HG02623 (cell line): ENCODE results near the gene GK.
"Not testable (repeated sequence)": the region's sequence is repeated elsewhere in the genome, so short reads cannot be mapped to it uniquely, and the experiment has no call there.

Source experiments
- ATAC-seq: cut with Tn5 transposase; IDR thresholded peaks from one replicate; pipeline ENCODE4 v1.9.1; 2021; ENCODE audit warnings: moderate library complexity; ENCODE audit not compliant: unreplicated experiment

The GK gene

GRCh38 chrX:30653415-30654131 is at the start of gene GK:
Gene GK, plus strand, starts transcription at chrX:30653423. Its CDS starts 115 bp downstream, at chrX:30653538.
- peak; percentile 3 for ATAC-seq

DNA sequence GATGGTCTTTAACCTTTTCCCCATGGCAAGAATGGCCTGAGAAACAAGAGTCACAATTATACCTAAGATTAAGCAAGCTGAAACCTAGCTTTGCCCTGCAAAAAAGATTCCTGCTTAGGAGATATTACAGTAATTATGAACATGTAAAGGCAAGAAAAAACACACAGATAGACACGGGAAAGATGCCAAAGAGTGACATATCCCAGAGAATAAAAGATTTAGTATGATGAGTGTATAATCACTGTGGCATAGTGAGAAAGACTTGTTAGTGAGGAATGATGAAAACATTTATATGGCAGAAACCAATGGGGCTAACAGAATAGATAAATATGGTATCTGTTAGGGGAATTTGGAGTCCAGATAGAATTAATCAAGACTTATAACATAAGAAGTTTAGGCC is 46.1 kb upstream of the GK start:
- ATAC-seq: no peak

GRCh38 chrX:30610026-30610425 is 43.2 kb upstream of the GK start:
- no peak for ATAC-seq

DNA sequence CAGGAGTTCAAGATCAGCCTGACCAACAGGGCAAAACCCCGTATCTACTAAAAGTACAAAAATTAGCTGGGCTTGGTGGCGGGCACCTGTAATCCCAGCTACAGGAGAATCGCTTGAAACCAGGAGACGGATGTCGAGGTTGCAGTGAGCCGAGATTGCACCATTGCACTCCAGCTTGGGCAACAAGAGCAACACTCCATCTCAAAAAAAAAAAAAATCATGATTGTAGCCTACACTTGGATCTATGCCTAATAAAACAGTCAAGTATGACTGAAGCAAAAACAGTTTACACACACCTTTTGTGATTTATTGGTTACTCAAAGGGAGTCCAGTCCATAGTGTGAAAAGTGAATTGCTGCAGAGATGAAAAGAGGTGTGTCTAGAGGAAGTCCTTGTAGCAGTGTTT is 41.0 kb upstream of the GK start:
- ATAC-seq: no peak

- no peak for ATAC-seq
These were observed 39.5 kb upstream of the GK start for GRCh38 chrX:30613721-30614120.

DNA sequence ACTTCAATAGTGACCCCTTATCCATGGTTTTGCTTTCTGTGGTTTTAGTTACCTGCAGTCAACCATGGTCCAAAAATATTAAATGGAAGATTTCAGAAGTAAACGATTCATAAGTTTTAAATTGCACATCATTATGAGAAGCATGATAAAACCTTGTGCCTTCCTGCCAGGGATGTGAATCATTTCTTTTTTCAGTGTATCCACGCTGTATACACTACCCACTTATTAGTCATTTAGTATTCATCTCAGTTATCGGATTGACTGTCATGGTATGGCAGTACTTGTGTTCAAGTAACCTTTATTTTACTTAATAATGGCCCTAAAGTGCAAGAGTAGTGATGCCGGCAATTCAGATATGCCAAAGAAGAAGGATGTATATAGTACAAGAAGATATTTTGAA is 38.0 kb upstream of the GK start:
- ATAC-seq: no peak

GRCh38 chrX:30618160-30618765 is 35.0 kb upstream of the GK start:
- no peak for ATAC-seq

DNA sequence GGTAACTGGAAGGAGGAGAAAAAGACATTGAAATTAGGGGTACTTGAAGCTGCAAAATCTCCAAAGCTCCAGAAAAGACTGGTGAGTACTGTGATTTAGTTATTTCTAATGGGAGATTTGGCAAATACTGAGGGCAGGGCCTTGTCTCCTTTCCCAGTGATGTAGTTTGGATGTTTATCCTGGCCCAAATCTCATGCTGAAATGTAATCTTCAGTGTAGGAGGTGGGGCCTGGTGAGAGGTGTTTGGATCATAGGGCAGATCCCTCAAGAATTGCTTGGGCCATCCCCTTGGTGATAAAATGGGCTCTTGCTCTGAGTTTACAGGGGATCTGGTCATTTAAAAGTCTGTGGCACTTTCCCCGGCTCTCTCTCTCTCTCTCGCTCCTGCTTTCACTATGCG is 33.1 kb upstream of the GK start:
- no peak for ATAC-seq

DNA sequence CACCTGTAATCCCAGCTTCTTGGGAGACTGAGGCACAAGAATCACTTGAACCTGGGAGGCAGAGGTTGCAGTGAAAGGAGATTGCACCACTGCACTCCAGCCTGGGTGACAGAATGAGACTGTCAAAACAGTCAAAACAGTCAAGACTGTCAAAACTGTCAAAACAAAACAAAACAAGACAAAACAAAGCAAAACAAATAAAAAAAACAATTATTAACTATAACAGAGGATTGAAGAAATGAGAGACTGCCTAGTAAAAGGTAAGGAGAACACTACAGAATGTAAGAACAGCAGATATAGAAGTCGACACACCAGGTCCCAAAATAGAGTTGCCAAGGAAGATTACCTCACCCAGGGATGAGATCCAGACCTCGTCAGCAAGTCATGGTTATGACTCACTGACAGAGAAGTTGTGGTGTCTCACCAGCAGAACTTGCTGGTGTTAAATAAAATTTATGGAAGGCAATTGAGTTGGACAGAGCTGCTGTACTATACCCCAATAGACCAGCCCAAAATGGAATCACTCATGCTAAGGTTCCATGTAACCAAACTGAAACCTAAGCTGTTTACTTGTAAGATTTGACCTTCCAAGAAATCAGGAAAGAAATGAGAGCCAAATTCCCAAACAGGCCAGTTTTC is 32.1 kb upstream of the GK start:
- no peak for ATAC-seq

DNA sequence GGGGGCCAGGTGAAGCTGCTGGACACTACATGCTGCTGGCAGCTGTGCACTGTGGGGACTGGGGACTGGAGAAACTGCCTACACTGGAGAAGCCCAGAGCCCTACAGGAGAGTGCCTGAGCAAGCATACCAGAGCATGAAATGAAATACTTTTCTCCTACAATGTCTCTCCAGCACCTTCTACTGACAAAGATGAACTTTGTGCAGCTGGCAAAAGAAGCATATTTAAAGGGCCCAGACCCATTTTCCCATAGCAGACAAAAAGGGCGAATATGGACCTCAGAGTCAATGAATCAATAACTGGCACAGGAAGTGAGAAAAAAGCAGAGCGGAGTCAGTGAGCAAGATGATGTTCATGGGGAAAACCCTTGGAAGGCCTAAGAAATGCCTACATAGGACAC is 30.9 kb upstream of the GK start:
- no peak for ATAC-seq

- ATAC-seq: no peak
These were observed 26.8 kb upstream of the GK start for GRCh38 chrX:30626402-30626801.

GRCh38 chrX:30627818-30628652 is 25.2 kb upstream of the GK start:
- ATAC-seq: no peak

DNA sequence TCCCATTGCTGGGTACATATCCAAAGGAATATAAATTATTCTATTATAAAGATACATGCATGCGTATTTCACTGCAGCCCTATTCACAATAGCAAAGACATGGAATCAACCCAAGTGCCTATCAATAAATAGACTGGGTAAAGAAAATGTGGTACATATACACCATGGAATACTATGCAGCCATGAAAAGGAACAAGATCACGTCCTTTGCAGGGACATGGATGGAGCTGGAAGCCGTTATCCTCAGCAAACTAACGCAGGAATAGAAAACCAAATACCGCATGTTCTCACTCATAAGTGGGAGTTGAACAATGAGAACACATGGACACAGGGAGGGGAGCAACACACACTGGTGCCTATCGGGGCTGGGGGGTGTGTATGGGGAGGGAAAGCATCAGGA is 19.2 kb upstream of the GK start:
- ATAC-seq: not testable (repeated sequence)

DNA sequence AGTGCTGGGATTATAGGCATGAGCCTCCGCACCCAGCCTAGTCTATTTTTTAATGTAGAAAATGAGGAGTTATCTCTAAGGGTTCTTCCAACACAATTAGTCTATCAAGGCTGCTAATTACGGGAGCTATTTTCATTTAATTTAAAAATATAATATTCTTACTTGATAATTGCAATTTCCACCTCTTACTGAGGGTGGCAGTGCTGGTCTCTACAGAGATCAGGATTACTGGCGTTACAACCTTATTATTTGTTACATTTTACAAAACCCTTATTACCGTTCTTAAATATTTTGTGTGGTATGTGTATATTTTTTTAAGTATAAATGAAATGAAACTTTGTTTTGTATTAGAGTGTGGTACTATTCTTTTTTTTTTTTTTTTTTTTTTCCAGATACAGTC is 17.6 kb upstream of the GK start:
- no peak for ATAC-seq

GRCh38 chrX:30637874-30638815 is 15.1 kb upstream of the GK start:
- ATAC-seq: no peak

DNA sequence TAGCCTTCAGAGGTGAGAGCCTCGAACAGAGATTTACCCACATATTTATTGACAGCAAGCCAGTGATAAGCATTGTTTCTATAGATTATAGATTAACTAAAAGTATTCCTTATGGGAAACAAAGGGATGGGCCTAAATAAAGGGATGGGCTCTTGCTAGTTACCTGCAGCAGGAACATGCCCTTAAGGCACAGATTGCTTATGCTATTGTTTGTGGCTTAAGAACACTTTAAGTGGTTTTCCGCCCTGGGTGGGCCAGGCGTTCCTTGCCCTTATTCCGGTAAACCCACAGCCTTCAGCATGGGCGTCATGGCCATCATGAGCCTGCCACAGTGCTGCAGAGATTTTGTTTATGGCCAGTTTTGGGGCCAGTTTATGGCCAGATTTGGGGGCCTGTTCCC is 13.5 kb upstream of the GK start:
- not testable (repeated sequence) for ATAC-seq

DNA sequence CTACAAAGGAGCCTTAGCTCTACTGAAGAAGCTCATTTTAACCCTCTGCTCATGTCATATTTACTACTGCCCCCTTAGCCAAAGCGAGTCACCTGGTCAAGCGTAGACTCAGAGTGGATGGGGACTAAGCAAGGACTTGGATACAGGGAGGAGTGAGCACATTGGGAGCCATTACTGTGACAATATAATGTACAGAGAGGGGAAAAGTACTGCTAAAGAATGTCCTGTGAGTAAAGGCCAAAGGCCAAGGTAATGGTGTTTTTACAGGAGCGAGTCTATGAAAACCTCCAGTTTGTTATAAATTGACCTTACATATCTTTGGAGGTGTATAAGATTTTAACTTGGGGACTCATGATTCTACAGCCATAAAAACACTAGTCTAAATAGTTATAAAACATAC is 10.6 kb upstream of the GK start:
- no peak for ATAC-seq

GRCh38 chrX:30643313-30643821 is 9.9 kb upstream of the GK start:
- no peak for ATAC-seq

DNA sequence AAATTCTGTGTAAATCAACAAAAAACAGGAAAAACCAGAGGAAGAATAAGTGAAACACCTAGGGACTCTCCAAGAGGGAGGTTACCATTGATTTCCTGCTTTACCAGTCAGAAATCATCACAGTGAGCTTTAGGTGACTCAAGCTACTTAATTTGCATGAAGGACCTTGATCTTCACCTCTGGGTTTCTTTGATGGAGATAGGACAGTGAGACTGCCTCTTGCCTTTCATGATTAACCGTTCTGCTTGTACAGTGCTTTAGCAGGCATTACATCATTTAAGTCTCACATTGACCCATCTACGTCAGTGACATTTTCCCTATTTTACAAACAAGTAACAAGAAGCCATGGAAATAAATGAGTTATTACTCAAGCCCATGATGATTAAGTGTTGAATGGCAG is 3.4 kb upstream of the GK start:
- no peak for ATAC-seq
